GM23338 (cell line): Measurements from ENCODE around the gene ROCK2. TPM values are rescaled to one million over a fixed set of nuclear protein-coding genes. Genes with fewer than 3 reads are reported as not detected.

ENCODE experiments used
- ATAC-seq: fragments of 200-7000 bp; cut with Tn5 transposase; 3 replicates; pipeline ENCODE4 v1.9.1; 2020
- DNase-seq: peaks from one replicate; pipeline ENCODE4 v3.0.0-alpha.2; 2015; ENCODE audit warnings: low spot score
- H2AFZ ChIP-seq: fragments of 200-600 bp; sonication (generic); 2 replicates; pipeline ENCODE4 v1.8.0; 2016; ENCODE audit warnings: antibody characterized with exemption, mild to moderate bottlenecking, moderate library complexity
- H3F3A ChIP-seq: fragments of 200-600 bp; sonication (generic); replicated peaks from 2 replicates; pipeline ENCODE4 v1.8.0; 2017; ENCODE audit warnings: antibody characterized with exemption, mixed run types, low read depth
- H3K27ac ChIP-seq: fragments of 200-600 bp; sonication (generic); 2 replicates; pipeline ENCODE4 v1.6.1; 2016; ENCODE audit warnings: low read depth
- H3K27me3 ChIP-seq: fragments of 200-600 bp; sonication (generic); 2 replicates; pipeline ENCODE4 v1.8.0; 2016; ENCODE audit warnings: mild to moderate bottlenecking, mixed run types, moderate library complexity; ENCODE audit not compliant: insufficient read depth
- H3K36me3 ChIP-seq: fragments of 200-600 bp; sonication (generic); 2 replicates; pipeline ENCODE4 v1.8.0; 2016; ENCODE audit warnings: mild to moderate bottlenecking; ENCODE audit not compliant: insufficient read depth
- H3K4me1 ChIP-seq: fragments of 200-600 bp; sonication (generic); 2 replicates; pipeline ENCODE4 v1.8.0; 2016; ENCODE audit warnings: mild to moderate bottlenecking, moderate library complexity; ENCODE audit not compliant: insufficient read depth
- H3K4me2 ChIP-seq: fragments of 200-600 bp; sonication (generic); 2 replicates; pipeline ENCODE4 v1.7.1; 2017; ENCODE audit warnings: mixed run types
- H3K4me3 ChIP-seq: fragments of 200-600 bp; sonication (generic); 2 replicates; pipeline ENCODE4 v1.6.1; 2016; ENCODE audit warnings: mixed run types
- H3K79me2 ChIP-seq: fragments of 200-600 bp; sonication (generic); replicated peaks from 2 replicates; pipeline ENCODE4 v1.8.0; 2017; ENCODE audit warnings: mild to moderate bottlenecking; ENCODE audit not compliant: insufficient read depth
- H3K9me2 ChIP-seq: fragments of 200-600 bp; sonication (generic); 2 replicates; pipeline ENCODE4 v1.8.0; 2017; ENCODE audit not compliant: insufficient read depth
- H4K20me1 ChIP-seq: fragments of 200-600 bp; sonication (generic); replicated peaks from 2 replicates; pipeline ENCODE4 v1.8.0; 2017; ENCODE audit warnings: mild to moderate bottlenecking; ENCODE audit not compliant: insufficient read depth
- H3K27ac Mint-ChIP-seq: 2 replicates; pipeline ENCODE4 v1.8.0; 2020; ENCODE audit warnings: inconsistent platforms, mild to moderate bottlenecking, moderate library complexity, mixed read lengths
- H3K27me3 Mint-ChIP-seq: 3 replicates; pipeline ENCODE4 v1.8.0; 2022; ENCODE audit warnings: low read depth, mild to moderate bottlenecking, moderate library complexity, mixed read lengths, inconsistent platforms; ENCODE audit not compliant: insufficient read depth, poor library complexity
- H3K36me3 Mint-ChIP-seq: 3 replicates; pipeline ENCODE4 v1.8.0; 2021; ENCODE audit warnings: low read depth, mild to moderate bottlenecking, inconsistent platforms, moderate library complexity, mixed read lengths
- H3K4me1 Mint-ChIP-seq: 3 replicates; pipeline ENCODE4 v1.8.0; 2020; ENCODE audit warnings: mild to moderate bottlenecking, inconsistent platforms, mixed read lengths
- H3K4me3 Mint-ChIP-seq: 3 replicates; pipeline ENCODE4 v1.8.0; 2021; ENCODE audit warnings: moderate library complexity, mild to moderate bottlenecking, inconsistent platforms, mixed read lengths
- H3K9me3 Mint-ChIP-seq: 3 replicates; pipeline ENCODE4 v1.8.0; 2020; ENCODE audit warnings: moderate library complexity, mild to moderate bottlenecking, inconsistent platforms, mixed read lengths
- CREB1 ChIP-seq: fragments of 250-450 bp; sonication (Bioruptor Pico); IDR thresholded peaks from 2 replicates; pipeline ENCODE4 v1.5.0; 2020; ENCODE audit warnings: low read depth, mild to moderate bottlenecking, moderate library complexity
- EZH2 ChIP-seq: fragments of 200-600 bp; sonication (generic); IDR thresholded peaks from one replicate; pipeline ENCODE4 v1.8.0; 2017; ENCODE audit warnings: antibody characterized with exemption, mild to moderate bottlenecking, low read depth; ENCODE audit not compliant: unreplicated experiment
- EZH2phosphoT487 ChIP-seq: fragments of 200-600 bp; sonication (generic); IDR thresholded peaks from one replicate; pipeline ENCODE4 v1.8.1; 2018; ENCODE audit warnings: antibody characterized with exemption; ENCODE audit not compliant: unreplicated experiment
- JUNB ChIP-seq: IDR thresholded peaks from one replicate; pipeline ENCODE4 v1.6.1; 2016; ENCODE audit warnings: antibody characterized with exemption; ENCODE audit not compliant: unreplicated experiment
- NANOG ChIP-seq: IDR thresholded peaks from 2 replicates; pipeline ENCODE4 v1.6.1; 2016; ENCODE audit warnings: antibody characterized with exemption, borderline replicate concordance
- POLR2AphosphoS5 ChIP-seq: IDR thresholded peaks from 2 replicates; pipeline ENCODE4 v1.6.1; 2016; ENCODE audit warnings: antibody characterized with exemption, low read depth
- STAT1 ChIP-seq: IDR thresholded peaks from one replicate; pipeline ENCODE4 v1.6.1; 2016; ENCODE audit warnings: antibody characterized with exemption; ENCODE audit not compliant: unreplicated experiment
- ZNF114 ChIP-seq: fragments of 250-450 bp; sonication (Bioruptor Pico); IDR thresholded peaks from 2 replicates; pipeline ENCODE4 v1.5.0; 2020; ENCODE audit warnings: mild to moderate bottlenecking, moderate library complexity
- ZNF331 ChIP-seq: fragments of 250-450 bp; sonication (Bioruptor Pico); IDR thresholded peaks from 2 replicates; pipeline ENCODE4 v1.5.0; 2020; ENCODE audit warnings: low read depth, mild to moderate bottlenecking, moderate library complexity
- polyA plus RNA-seq: library from polyadenylated mRNA; unstranded; fragments of >200 nt; fragmentation: Nextera tagmentation; extraction: Ambion mirVana; gene quantifications from 2 replicates; pipeline ENCODE4 v1.2.1, GENCODE V29; 2016
- total RNA-seq: library from RNA; depleted of rRNA; stranded (reverse); fragments of >200 nt; shearing (Covaris generic); gene quantifications from 2 replicates; pipeline ENCODE4 v1.2.3, GENCODE V29; 2014
- TF ChIP-seq, protein P1 (sequence below): IDR thresholded peaks from 2 replicates; pipeline ENCODE4 v1.6.1; 2016; ENCODE audit warnings: antibody characterized with exemption
- TF ChIP-seq, protein P2 (sequence below): IDR thresholded peaks from one replicate; pipeline ENCODE4 v1.6.1; 2018; ENCODE audit warnings: antibody characterized with exemption; ENCODE audit not compliant: unreplicated experiment

The ROCK2 gene
- total and polyA plus RNA-seq, 2 experiments from 2014 or later = 16.4 to 28.0 TPM

DNA sequence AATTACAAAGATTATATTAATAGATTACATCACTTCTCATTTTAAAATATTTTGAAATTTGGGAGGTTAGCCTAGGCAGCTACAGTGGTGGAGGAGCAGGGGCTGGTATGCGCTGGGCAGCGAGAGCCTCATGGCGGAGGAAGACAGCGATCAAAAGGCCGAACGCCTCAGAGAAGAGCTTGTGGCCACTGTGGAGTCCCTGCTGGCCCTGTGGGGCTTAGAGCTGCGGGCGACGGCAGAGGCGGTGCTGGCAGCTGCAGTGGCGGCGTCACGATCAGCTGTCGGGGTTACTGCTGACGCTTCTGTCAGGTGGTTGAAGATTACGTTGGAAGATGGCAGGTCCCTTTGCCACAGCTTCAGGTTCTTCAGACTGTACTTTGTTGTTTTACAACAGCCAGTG is 87.4 kb downstream of the ROCK2 start (continued):
- TF ChIP-seq, protein P1, sequence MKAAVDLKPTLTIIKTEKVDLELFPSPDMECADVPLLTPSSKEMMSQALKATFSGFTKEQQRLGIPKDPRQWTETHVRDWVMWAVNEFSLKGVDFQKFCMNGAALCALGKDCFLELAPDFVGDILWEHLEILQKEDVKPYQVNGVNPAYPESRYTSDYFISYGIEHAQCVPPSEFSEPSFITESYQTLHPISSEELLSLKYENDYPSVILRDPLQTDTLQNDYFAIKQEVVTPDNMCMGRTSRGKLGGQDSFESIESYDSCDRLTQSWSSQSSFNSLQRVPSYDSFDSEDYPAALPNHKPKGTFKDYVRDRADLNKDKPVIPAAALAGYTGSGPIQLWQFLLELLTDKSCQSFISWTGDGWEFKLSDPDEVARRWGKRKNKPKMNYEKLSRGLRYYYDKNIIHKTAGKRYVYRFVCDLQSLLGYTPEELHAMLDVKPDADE = no peak
- TF ChIP-seq JUNB = no peak
- no peak for TF ChIP-seq CREB1 (CRISPR knock-in tag)
- TF ChIP-seq ZNF114 (CRISPR knock-in tag) = no peak
- TF ChIP-seq STAT1 = no peak
- no peak for TF ChIP-seq ZNF331 (CRISPR knock-in tag)
- no peak for TF ChIP-seq POLR2AphosphoS5

- no peaks in the 10 kb centered on the region for H3K9me2 ChIP-seq
- peaks cover 3% of the 10 kb centered on the region for H4K20me1 ChIP-seq
These were observed 88.3 kb downstream of the ROCK2 start for GRCh38 chr2:11256166-11256565.

More at GRCh38 chr2:11256166-11256565, 88.3 kb downstream of the ROCK2 start:
- ATAC-seq = no peak
- Histone ChIP-seq H3K4me1 (0 out of 2 replicates have a peak, but pooled peaks cover 11% of the 10 kb centered on the region), H3K79me2 (peaks cover 28% of the 10 kb centered on the region), H3F3A (no peaks in the 10 kb centered on the region), H3K4me3 (no peak overlapping the region), H2AFZ (no peak overlapping the region), H3K36me3 (no peaks in the 10 kb centered on the region), H3K27me3 (no peaks in the 10 kb centered on the region), H3K27ac (no peak overlapping the region), H3K4me2 (no peak overlapping the region)
- DNase-seq = no peak
- no peaks in the 10 kb centered on the region for H3K27me3 Mint-ChIP-seq
- H3K9me3 Mint-ChIP-seq = peaks cover 3% of the 10 kb centered on the region; the same call in 2 of the 3 replicates
- peaks cover 3% of the 10 kb centered on the region; the same call in 2 of the 3 replicates for H3K36me3 Mint-ChIP-seq
- no peak overlapping the region for H3K27ac Mint-ChIP-seq
- no peak overlapping the region for H3K4me3 Mint-ChIP-seq
- TF ChIP-seq NANOG (no peak), POLR2AphosphoS5 (no peak), EZH2 (no peak), ZNF331 (CRISPR knock-in tag) (no peak), CREB1 (CRISPR knock-in tag) (no peak), JUNB (no peak), STAT1 (no peak), EZH2phosphoT487 (no peak), ZNF114 (CRISPR knock-in tag) (no peak)
- TF ChIP-seq, protein P1 = no peak
- TF ChIP-seq, protein P2, sequence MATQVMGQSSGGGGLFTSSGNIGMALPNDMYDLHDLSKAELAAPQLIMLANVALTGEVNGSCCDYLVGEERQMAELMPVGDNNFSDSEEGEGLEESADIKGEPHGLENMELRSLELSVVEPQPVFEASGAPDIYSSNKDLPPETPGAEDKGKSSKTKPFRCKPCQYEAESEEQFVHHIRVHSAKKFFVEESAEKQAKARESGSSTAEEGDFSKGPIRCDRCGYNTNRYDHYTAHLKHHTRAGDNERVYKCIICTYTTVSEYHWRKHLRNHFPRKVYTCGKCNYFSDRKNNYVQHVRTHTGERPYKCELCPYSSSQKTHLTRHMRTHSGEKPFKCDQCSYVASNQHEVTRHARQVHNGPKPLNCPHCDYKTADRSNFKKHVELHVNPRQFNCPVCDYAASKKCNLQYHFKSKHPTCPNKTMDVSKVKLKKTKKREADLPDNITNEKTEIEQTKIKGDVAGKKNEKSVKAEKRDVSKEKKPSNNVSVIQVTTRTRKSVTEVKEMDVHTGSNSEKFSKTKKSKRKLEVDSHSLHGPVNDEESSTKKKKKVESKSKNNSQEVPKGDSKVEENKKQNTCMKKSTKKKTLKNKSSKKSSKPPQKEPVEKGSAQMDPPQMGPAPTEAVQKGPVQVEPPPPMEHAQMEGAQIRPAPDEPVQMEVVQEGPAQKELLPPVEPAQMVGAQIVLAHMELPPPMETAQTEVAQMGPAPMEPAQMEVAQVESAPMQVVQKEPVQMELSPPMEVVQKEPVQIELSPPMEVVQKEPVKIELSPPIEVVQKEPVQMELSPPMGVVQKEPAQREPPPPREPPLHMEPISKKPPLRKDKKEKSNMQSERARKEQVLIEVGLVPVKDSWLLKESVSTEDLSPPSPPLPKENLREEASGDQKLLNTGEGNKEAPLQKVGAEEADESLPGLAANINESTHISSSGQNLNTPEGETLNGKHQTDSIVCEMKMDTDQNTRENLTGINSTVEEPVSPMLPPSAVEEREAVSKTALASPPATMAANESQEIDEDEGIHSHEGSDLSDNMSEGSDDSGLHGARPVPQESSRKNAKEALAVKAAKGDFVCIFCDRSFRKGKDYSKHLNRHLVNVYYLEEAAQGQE = no peak
- H3K4me1 Mint-ChIP-seq = peaks cover 12% of the 10 kb centered on the region
